ENCODE results near the gene ATP10A. TPM values are rescaled to one million over a fixed set of nuclear protein-coding genes. Genes with fewer than 3 reads are reported as not detected.

Gene ATP10A
- total RNA-seq, 1 experiment from 2014 or later: 0.02 TPM

- no peak for TF ChIP-seq CTCF (IDR thresholded peaks at IDR 0.05 in 2 of 3, conservative IDR thresholded peaks at IDR 0.05 in 1 of 3; ENCODE audit: borderline replicate concordance in 1 of 3, insufficient read depth in 1 of 3, low read depth in 2 of 3, low read length in 2 of 3)
- no peak for TF ChIP-seq YY1 (IDR thresholded peaks at IDR 0.05; ENCODE audit: extremely low read depth, insufficient replicate concordance, low read depth, low read length)
- no peak for TF ChIP-seq SIN3A (IDR thresholded peaks at IDR 0.05; ENCODE audit: low read depth)
- TF ChIP-seq CBX3 (IDR thresholded peaks at IDR 0.05; ENCODE audit: low read depth): no peak
These were observed 152.0 kb downstream of the ATP10A start (continued) for GRCh38 chr15:25711164-25711563.

- ATAC-seq (no peak), DNase-seq (ENCODE audit: low read depth, low spot score) (no peak)
- ChIA-PET POLR2A (no interaction called here), RAD21 (ENCODE audit: low non-redundant PET in 1 of 2, low total read pairs in 2 of 2, uncharacterized antibody in 2 of 2, unreplicated experiment in 2 of 2) (no interaction called here), CTCF (no interaction called here)
- TF ChIP-seq CEBPB (IDR thresholded peaks at IDR 0.05; ENCODE audit: low read depth): no peak
- no peak for TF ChIP-seq FOSL1 (IDR thresholded peaks at IDR 0.05; ENCODE audit: low read depth)
- no peak overlapping the region for H3K4me2 ChIP-seq (ENCODE audit: low read length)
- H4K20me1 ChIP-seq (ENCODE audit: insufficient read depth): no peaks in the 10 kb centered on the region
- H3K36me3 ChIP-seq (ENCODE audit: control insufficient read depth in 1 of 2, insufficient read depth in 2 of 2, low read length in 2 of 2): no peaks in the 10 kb centered on the region
- H3K9ac ChIP-seq (ENCODE audit: low read length): no peak overlapping the region
- BruUV-seq (replicated peaks): no TSS peak
- H3K9me3 ChIP-seq (ENCODE audit: control insufficient read depth in 1 of 2, insufficient read depth in 1 of 2, low read depth in 1 of 2, low read length in 2 of 2): peaks cover 4 to 30% of the 10 kb centered on the region in 2 experiments; a peak in 2 of 4 replicates
- H3K79me2 ChIP-seq (ENCODE audit: insufficient read depth, low read length): no peaks in the 10 kb centered on the region
- H3K4me3 ChIP-seq (replicated peaks in 1 of 2; ENCODE audit: low read depth in 1 of 2, low read length in 2 of 2): no peak overlapping the region
- H3K9me2 ChIP-seq (ENCODE audit: insufficient read depth): no peaks in the 10 kb centered on the region
- no peaks in the 10 kb centered on the region for H3K27me3 ChIP-seq (ENCODE audit: insufficient read depth, low read length)
- H3K27ac ChIP-seq (ENCODE audit: low read depth, low read length): no peak overlapping the region
- H2AFZ ChIP-seq (ENCODE audit: low read depth, low read length, poor library complexity, severe bottlenecking): no peak overlapping the region
- intact Hi-C loops (cut with micrococcal nuclease): no loop called here
- no peaks in the 10 kb centered on the region for H3K4me1 ChIP-seq (ENCODE audit: control insufficient read depth in 1 of 2, insufficient read depth in 2 of 2, low read length in 2 of 2)
These were observed 152.9 kb downstream of the ATP10A start for GRCh38 chr15:25710184-25710583.
